Stimulated activated naive CD8-positive, alpha-beta T cell treated with anti-CD3 and anti-CD28 coated beads, Interleukin-15, Interleukin-2, amounts not matched to agents 100 ng/mL and 50 ng/mL, for 24 hours (primary cell): ENCODE measurements around the gene DPP10.

ENCODE experiments used
- H3K27ac Mint-ChIP-seq: one replicate; pipeline ENCODE4 v1.8.0; 2021; ENCODE audit warnings: mild to moderate bottlenecking, mixed read lengths
- H3K27me3 Mint-ChIP-seq: one replicate; pipeline ENCODE4 v1.8.0; 2021; ENCODE audit warnings: mixed read lengths
- H3K36me3 Mint-ChIP-seq: one replicate; pipeline ENCODE4 v1.8.0; 2021; ENCODE audit warnings: low read depth, mixed read lengths
- H3K4me1 Mint-ChIP-seq: one replicate; pipeline ENCODE4 v1.8.0; 2021; ENCODE audit warnings: low read depth, mixed read lengths
- H3K4me3 Mint-ChIP-seq: one replicate; pipeline ENCODE4 v1.8.0; 2021; ENCODE audit warnings: mild to moderate bottlenecking, mixed read lengths
- H3K9me3 Mint-ChIP-seq: one replicate; pipeline ENCODE4 v1.8.0; 2021; ENCODE audit warnings: mixed read lengths

DPP10 gene

GRCh38 chr2:115880558-115880957, 1438.1 kb downstream of the DPP10 start:
- no peak overlapping the region for H3K4me3 Mint-ChIP-seq

GRCh38 chr2:115887209-115887776, 1444.9 kb downstream of the DPP10 start:
- Mint-ChIP-seq H3K4me3 (no peak overlapping the region), H3K36me3 (no peaks in the 10 kb centered on the region), H3K27me3 (no peaks in the 10 kb centered on the region), H3K27ac (no peak overlapping the region), H3K4me1 (no peaks in the 10 kb centered on the region), H3K9me3 (peaks cover 18% of the 10 kb centered on the region)

More at GRCh38 chr2:115880558-115880957, 1438.1 kb downstream of the DPP10 start:
- H3K27ac Mint-ChIP-seq: no peak overlapping the region
- H3K9me3 Mint-ChIP-seq: peaks cover 18% of the 10 kb centered on the region
- H3K27me3 Mint-ChIP-seq: no peaks in the 10 kb centered on the region
- no peaks in the 10 kb centered on the region for H3K36me3 Mint-ChIP-seq
- no peaks in the 10 kb centered on the region for H3K4me1 Mint-ChIP-seq
